Naive thymus-derived CD4-positive, alpha-beta T cell (primary cell): ENCODE measurements around the gene DIAPH1. TPM values are rescaled to one million over a fixed set of nuclear protein-coding genes. Genes with fewer than 3 reads are reported as not detected.
A peak's percentile ranks its signal among the peaks of the same experiment; 100 is the strongest.

Experiments used
- ATAC-seq: fragments of 150-1000 bp; cut with Tn5 transposase; 2 replicates; pipeline ENCODE4 v1.10.0; 2021; ENCODE audit warnings: mild to moderate bottlenecking, moderate library complexity
- CTCF ChIA-PET: fragments of 350-600 bp; sonication (Branson Sonifier 250); formaldehyde crosslinking; loops from one replicate; lab custom pipeline; 2021; ENCODE audit warnings: antibody characterized with exemption; lab: Charles Lee
- POLR2A ChIA-PET: fragments of 350-600 bp; sonication (Branson Sonifier 250); formaldehyde crosslinking; loops from one replicate; lab custom pipeline; 2021; ENCODE audit warnings: antibody characterized with exemption, inconsistent platforms; lab: Charles Lee
- DNase-seq, 9 donors: peaks; one replicate each; pipeline versions ENCODE4 v3.0.0 to v3.0.0-alpha.2; 2020 to 2022; ENCODE audit warnings: mixed read lengths in 1 of 9
- H3K27ac ChIP-seq: one replicate; pipeline ENCODE4 v1.7.0; 2013; ENCODE audit warnings: mild to moderate bottlenecking, low read depth, low read length, moderate library complexity
- H3K27me3 ChIP-seq, 2 donors: one replicate each; pipeline ENCODE4 v1.7.0; 2013; ENCODE audit warnings: low read length in 2 of 2, mild to moderate bottlenecking in 2 of 2, moderate library complexity in 2 of 2; ENCODE audit not compliant: control insufficient read depth in 2 of 2, insufficient read depth in 2 of 2
- H3K36me3 ChIP-seq, 3 experiments: 1 replicate in 2 of 3; 2 replicates in 1 of 3; pipeline ENCODE4 v1.7.0; 2013; ENCODE audit warnings: low read length in 3 of 3, mild to moderate bottlenecking in 3 of 3, moderate library complexity in 1 of 3; ENCODE audit not compliant: insufficient read depth in 3 of 3, control insufficient read depth in 2 of 3
- H3K4me1 ChIP-seq, 2 donors: one replicate each; pipeline ENCODE4 v1.7.0; 2013; ENCODE audit warnings: low read length in 2 of 2, mild to moderate bottlenecking in 2 of 2, moderate library complexity in 1 of 2; ENCODE audit not compliant: control insufficient read depth in 2 of 2, insufficient read depth in 2 of 2
- H3K4me3 ChIP-seq: 2 replicates; pipeline ENCODE4 v1.7.0; 2013; ENCODE audit warnings: mild to moderate bottlenecking, low read length
- H3K9me3 ChIP-seq, 3 experiments: 1 replicate in 2 of 3; 2 replicates in 1 of 3; pipeline ENCODE4 v1.7.0; 2013; ENCODE audit warnings: low read length in 3 of 3; ENCODE audit not compliant: control insufficient read depth in 2 of 3
- H3K27ac Mint-ChIP-seq, 9 donors: one replicate each; pipeline ENCODE4 v1.8.0; 2020 to 2022; ENCODE audit warnings: mixed read lengths in 9 of 9, mild to moderate bottlenecking in 8 of 9, moderate library complexity in 5 of 9, inconsistent platforms in 2 of 9
- H3K27me3 Mint-ChIP-seq, 5 donors: one replicate each; pipeline ENCODE4 v1.8.0; 2021 to 2022; ENCODE audit warnings: mixed read lengths in 5 of 5, mild to moderate bottlenecking in 1 of 5
- H3K36me3 Mint-ChIP-seq, 5 donors: one replicate each; pipeline ENCODE4 v1.8.0; 2020 to 2022; ENCODE audit warnings: mixed read lengths in 5 of 5, mild to moderate bottlenecking in 3 of 5, inconsistent platforms in 1 of 5
- H3K4me1 Mint-ChIP-seq, 7 donors: one replicate each; pipeline ENCODE4 v1.8.0; 2020 to 2022; ENCODE audit warnings: mixed read lengths in 7 of 7, mild to moderate bottlenecking in 3 of 7, inconsistent platforms in 1 of 7
- H3K4me3 Mint-ChIP-seq, 10 donors: one replicate each; pipeline ENCODE4 v1.8.0; 2020 to 2022; ENCODE audit warnings: mild to moderate bottlenecking in 10 of 10, mixed read lengths in 10 of 10, moderate library complexity in 6 of 10, inconsistent platforms in 2 of 10
- H3K9me3 Mint-ChIP-seq, 11 donors: one replicate each; pipeline ENCODE4 v1.8.0; 2020 to 2022; ENCODE audit warnings: mixed read lengths in 11 of 11, mild to moderate bottlenecking in 4 of 11, inconsistent platforms in 1 of 11, moderate library complexity in 1 of 11
- intact Hi-C, 2 donors: fragments of 100-400 bp; cut with micrococcal nuclease; formaldehyde crosslinking; loops; one replicate each; pipeline ENCODE4 v1.15.1; 2023
- polyA plus RNA-seq, 2 donors: library from polyadenylated mRNA; unstranded; fragments of 300-500 nt; fragmentation: Illumina TruSeq; gene quantifications; one replicate each; pipeline ENCODE4 v1.2.3, GENCODE V29; 2021
- total RNA-seq, 6 experiments: library from RNA in 5 of 6; stranded (reverse) in 5 of 6; gene quantifications; 1 replicate in 5 of 6; 2 replicates in 1 of 6; pipeline ENCODE4 v1.2.3 and lab custom pipeline; 2021 to 2026

Gene DIAPH1
- total and polyA plus RNA-seq, 7 experiments from 2014 or later, result 89.7 to 278 (median 172) TPM

GRCh38 chr5:141478321-141478945, 140.4 kb downstream of the DIAPH1 start:
- no peak for ATAC-seq
- Mint-ChIP-seq H3K4me3 (peak overlapping the region in 4 of 10 donors; percentile 24 to 95 (median 92)), H3K36me3 (peaks cover 0 to 4% (median 0%) of the 10 kb centered on the region in 5 donors), H3K27ac (no peak overlapping the region), H3K27me3 (peaks cover 71 to 81% (median 75%) of the 10 kb centered on the region in 5 donors), H3K9me3 (peaks cover 0 to 4% (median 0%) of the 10 kb centered on the region in 11 donors), H3K4me1 (peaks cover 16 to 34% (median 29%) of the 10 kb centered on the region in 7 donors)
- peaks cover 5 to 13% of the 10 kb centered on the region in 2 donors for H3K4me1 ChIP-seq
- no peaks in the 10 kb centered on the region for H3K9me3 ChIP-seq
- ChIA-PET POLR2A (no interaction called here), CTCF (no interaction called here)
- no peak for DNase-seq
- intact Hi-C loops, result loop anchor here (5.0 kb wide), 2 partner anchors 34 to 56 kb away; partner anchors contain the start of gene PCDHGA11 (in 1 of the 2)
- no peaks in the 10 kb centered on the region for H3K36me3 ChIP-seq
- H3K27me3 ChIP-seq, result peaks cover 3 to 13% of the 10 kb centered on the region in 2 donors
- H3K4me3 ChIP-seq, result no peak overlapping the region
- H3K27ac ChIP-seq, result no peak overlapping the region

DNA sequence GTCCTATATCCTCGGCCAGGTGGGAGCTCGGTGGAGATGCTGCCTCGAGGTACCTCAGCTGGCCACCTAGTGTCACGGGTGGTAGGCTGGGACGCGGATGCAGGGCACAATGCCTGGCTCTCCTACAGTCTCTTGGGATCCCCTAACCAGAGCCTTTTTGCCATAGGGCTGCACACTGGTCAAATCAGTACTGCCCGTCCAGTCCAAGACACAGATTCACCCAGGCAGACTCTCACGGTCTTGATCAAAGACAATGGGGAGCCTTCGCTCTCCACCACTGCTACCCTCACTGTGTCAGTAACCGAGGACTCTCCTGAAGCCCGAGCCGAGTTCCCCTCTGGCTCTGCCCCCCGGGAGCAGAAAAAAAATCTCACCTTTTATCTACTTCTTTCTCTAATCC, 141.0 kb downstream of the DIAPH1 start:
- ATAC-seq (no peak), DNase-seq (no peak)
- no peak overlapping the region for H3K4me3 ChIP-seq
- Mint-ChIP-seq H3K9me3 (peaks cover 0 to 3% (median 0%) of the 10 kb centered on the region in 11 donors), H3K27ac (no peak overlapping the region), H3K27me3 (peaks cover 66 to 81% (median 72%) of the 10 kb centered on the region in 5 donors), H3K4me3 (peak overlapping the region in 4 of 10 donors; percentile 26 to 95 (median 92)), H3K36me3 (no peaks in the 10 kb centered on the region), H3K4me1 (peaks cover 16 to 32% (median 29%) of the 10 kb centered on the region in 7 donors)
- H3K9me3 ChIP-seq, result no peaks in the 10 kb centered on the region
- no peaks in the 10 kb centered on the region for H3K36me3 ChIP-seq
- ChIA-PET POLR2A (no interaction called here), CTCF (no interaction called here)
- peaks cover 5 to 13% of the 10 kb centered on the region in 2 donors for H3K4me1 ChIP-seq
- H3K27ac ChIP-seq, result no peak overlapping the region
- peaks cover 0 to 13% of the 10 kb centered on the region in 2 donors for H3K27me3 ChIP-seq
- intact Hi-C loops, result loop anchor here (5.0 kb wide), 2 partner anchors 34 to 56 kb away; partner anchors contain the start of gene PCDHGA11 (in 1 of the 2)

GRCh38 chr5:141477044-141477575, 141.7 kb downstream of the DIAPH1 start:
- no peak overlapping the region for H3K27ac ChIP-seq
- H3K4me1 Mint-ChIP-seq, result peaks cover 16 to 32% (median 29%) of the 10 kb centered on the region in 7 donors
- H3K27ac Mint-ChIP-seq, result peak overlapping the region in 1 of 9 donors; percentile 38
- peaks cover 0 to 3% (median 0%) of the 10 kb centered on the region in 11 donors for H3K9me3 Mint-ChIP-seq
- peak overlapping the region; percentile 67 for H3K4me3 ChIP-seq
- ATAC-seq (no peak), DNase-seq (no peak)
- intact Hi-C loops, result loop anchor here (5.0 kb wide), 2 partner anchors 35 to 55 kb away; partner anchors contain the start of gene PCDHGA11 (in 1 of the 2)
- H3K36me3 Mint-ChIP-seq, result no peaks in the 10 kb centered on the region
- H3K4me1 ChIP-seq, result peaks cover 5 to 13% of the 10 kb centered on the region in 2 donors
- H3K4me3 Mint-ChIP-seq, result peak overlapping the region; percentile 49 to 95 (median 91)
- peaks cover 0 to 13% of the 10 kb centered on the region in 2 donors for H3K27me3 ChIP-seq
- CTCF ChIA-PET, result no interaction called here
- POLR2A ChIA-PET, result no interaction called here
- no peaks in the 10 kb centered on the region for H3K9me3 ChIP-seq
- no peaks in the 10 kb centered on the region for H3K36me3 ChIP-seq
- H3K27me3 Mint-ChIP-seq, result peaks cover 60 to 76% (median 66%) of the 10 kb centered on the region in 5 donors

GRCh38 chr5:141476132-141476911, 142.5 kb downstream of the DIAPH1 start:
- Histone ChIP-seq H3K4me1 (peaks cover 5 to 13% of the 10 kb centered on the region in 2 donors), H3K4me3 (peak overlapping the region; percentile 67), H3K36me3 (no peaks in the 10 kb centered on the region), H3K9me3 (no peaks in the 10 kb centered on the region), H3K27me3 (peaks cover 1 to 13% of the 10 kb centered on the region in 2 donors), H3K27ac (no peak overlapping the region)
- intact Hi-C loops, result loop anchor here (5.0 kb wide), 2 partner anchors 36 to 54 kb away; partner anchors contain the start of gene PCDHGA11 (in 1 of the 2)
- no peaks in the 10 kb centered on the region for H3K36me3 Mint-ChIP-seq
- H3K27ac Mint-ChIP-seq, result peak overlapping the region in 2 of 9 donors; percentile 21 to 87
- peaks cover 16 to 32% (median 29%) of the 10 kb centered on the region in 7 donors for H3K4me1 Mint-ChIP-seq
- POLR2A ChIA-PET, result no interaction called here
- peaks cover 0 to 3% (median 0%) of the 10 kb centered on the region in 11 donors for H3K9me3 Mint-ChIP-seq
- H3K4me3 Mint-ChIP-seq, result peak overlapping the region; percentile 83 to 95 (median 91)
- H3K27me3 Mint-ChIP-seq, result peaks cover 57 to 73% (median 62%) of the 10 kb centered on the region in 5 donors
- CTCF ChIA-PET, result no interaction called here
- peak in 1 of 9 donors; percentile 9 for DNase-seq
- no peak for ATAC-seq

DNA sequence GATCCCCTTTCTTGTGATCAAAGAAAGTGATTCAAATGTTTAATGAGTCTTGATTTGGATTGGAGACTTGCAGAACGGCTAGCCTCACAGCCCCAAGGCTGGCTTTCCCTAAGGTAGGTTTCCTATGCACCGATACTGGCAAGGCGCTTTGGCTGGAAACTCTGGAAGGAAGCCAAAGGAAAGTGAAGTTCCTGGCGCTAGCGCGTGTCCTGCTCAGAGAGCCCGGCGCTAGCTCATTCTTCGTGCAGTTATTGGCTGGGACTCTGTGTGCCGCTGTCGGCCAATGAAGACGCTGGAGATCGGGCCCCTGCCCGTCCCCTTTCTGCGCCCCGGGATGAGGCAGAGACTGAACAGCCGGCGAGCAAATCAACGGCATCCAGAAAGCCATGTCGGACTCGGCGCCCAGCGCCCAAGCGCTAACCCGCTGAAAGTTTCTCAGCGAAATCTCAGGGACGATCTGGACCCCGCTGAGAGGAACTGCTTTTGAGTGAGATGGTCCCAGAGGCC, 143.1 kb downstream of the DIAPH1 start, which contains the start of gene PCDHGC3:
Gene PCDHGC3 (plus strand): TSS at position 342 of the 507 bp plus-strand sequence. CDS start 151 bp downstream, at position 493.
- H3K4me1 ChIP-seq, result peaks cover 5 to 13% of the 10 kb centered on the region in 2 donors
- Mint-ChIP-seq H3K36me3 (no peaks in the 10 kb centered on the region), H3K4me3 (peak within 1 kb of the TSS; percentile 83 to 95 (median 91)), H3K9me3 (peaks cover 0 to 3% (median 0%) of the 10 kb centered on the region in 11 donors), H3K27ac (peak within 1 kb of the TSS in 2 of 9 donors; percentile 21 to 87), H3K27me3 (peaks cover 52 to 71% (median 55%) of the 10 kb centered on the region in 5 donors), H3K4me1 (peaks cover 16 to 32% (median 29%) of the 10 kb centered on the region in 7 donors)
- H3K4me3 ChIP-seq, result peak within 1 kb of the TSS; percentile 67
- no peaks in the 10 kb centered on the region for H3K9me3 ChIP-seq
- ATAC-seq (peak; percentile 78), DNase-seq (peak in 2 of 9 donors; percentile 13 to 50)
- no peak within 1 kb of the TSS for H3K27ac ChIP-seq
- H3K36me3 ChIP-seq, result no peaks in the 10 kb centered on the region
- intact Hi-C loops, result loop anchor here (2.0 to 5.0 kb wide), 3 partner anchors 37 to 53 kb away; partner anchors contain the start of gene PCDHGA11 (in 1 of the 2)
- POLR2A ChIA-PET, result no interaction called here
- CTCF ChIA-PET, result interaction anchor here (1.3 kb wide), 1 partner anchor 44 kb away, joined by 3 read pairs; no protein-coding TSS in a partner anchor
- H3K27me3 ChIP-seq, result peaks cover 3 to 13% of the 10 kb centered on the region in 2 donors

DNA sequence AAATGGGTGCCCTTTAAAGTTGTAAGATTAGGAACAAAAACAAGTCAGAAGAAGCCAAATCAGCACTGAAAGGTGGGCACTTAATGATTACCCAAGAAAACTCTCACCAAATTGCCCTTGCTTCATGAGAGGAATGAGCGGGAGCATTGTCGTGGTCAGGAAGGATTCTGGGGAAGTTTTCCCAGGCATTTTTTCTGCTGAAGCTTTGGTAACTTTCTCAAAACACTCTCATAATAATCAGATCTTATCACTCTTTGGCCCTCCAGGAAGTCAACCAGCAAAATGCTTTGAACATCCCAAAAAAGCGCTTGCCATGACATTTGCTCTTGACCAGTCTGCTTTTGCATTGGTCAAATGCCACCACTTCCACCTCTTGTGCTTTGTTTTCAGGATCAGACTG, 153.4 kb downstream of the DIAPH1 start:
- DNase-seq (no peak), ATAC-seq (no peak)
- Mint-ChIP-seq H3K36me3 (peaks cover 0 to 4% (median 0%) of the 10 kb centered on the region in 5 donors), H3K4me1 (no peaks in the 10 kb centered on the region), H3K27me3 (peaks cover 0 to 52% (median 30%) of the 10 kb centered on the region in 5 donors), H3K27ac (no peak overlapping the region), H3K9me3 (peaks cover 0 to 18% (median 5%) of the 10 kb centered on the region in 11 donors), H3K4me3 (no peak overlapping the region)
- Histone ChIP-seq H3K9me3 (no peaks in the 10 kb centered on the region), H3K36me3 (no peaks in the 10 kb centered on the region), H3K4me3 (no peak overlapping the region), H3K4me1 (no peaks in the 10 kb centered on the region), H3K27ac (no peak overlapping the region), H3K27me3 (no peaks in the 10 kb centered on the region)
- POLR2A ChIA-PET, result no interaction called here
- CTCF ChIA-PET, result no interaction called here
- intact Hi-C loops, result no loop called here
